Measurements from ENCODE around the gene HAUS5. TPM values are rescaled to one million over a fixed set of nuclear protein-coding genes. Genes with fewer than 3 reads are reported as not detected.

Gene HAUS5
- total RNA-seq, 1 donor from 2014 or later: 3.9 TPM

DNA sequence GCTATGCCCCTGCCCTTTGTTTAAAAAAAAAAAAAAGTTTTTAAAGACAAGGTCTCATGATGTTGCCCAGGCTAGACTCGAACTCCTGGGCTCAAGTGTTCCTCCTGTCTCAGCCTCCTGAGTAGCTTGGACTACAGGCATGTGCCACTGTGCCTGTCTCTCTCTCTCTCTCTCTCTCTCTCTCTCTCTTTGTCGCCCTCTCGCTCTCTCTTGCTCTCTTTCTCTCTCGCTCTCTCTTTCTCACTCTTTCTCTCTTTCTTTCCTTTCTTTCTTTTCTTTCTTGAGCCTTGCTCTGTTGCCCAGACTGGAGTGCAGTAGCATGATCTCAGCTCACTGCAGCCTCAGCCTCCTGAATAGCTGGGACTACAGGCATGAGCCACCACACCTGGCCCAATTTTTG is 43.1 kb downstream of the HAUS5 start:
- DNase-seq (ENCODE audit: low read depth) (no peak), FAIRE-seq (no peak)
- no peak overlapping the region for H3K4me3 ChIP-seq (ENCODE audit: low read depth, low read length)
- TF ChIP-seq CTCF (IDR thresholded peaks at IDR 0.05; ENCODE audit: insufficient read depth, low read length, severe bottlenecking): no peak
- H3K36me3 ChIP-seq (ENCODE audit: control insufficient read depth, insufficient read depth, low read length): peaks cover 18% of the 10 kb centered on the region
- H3K27me3 ChIP-seq (ENCODE audit: control insufficient read depth, insufficient read depth, low read length): no peaks in the 10 kb centered on the region

DNA sequence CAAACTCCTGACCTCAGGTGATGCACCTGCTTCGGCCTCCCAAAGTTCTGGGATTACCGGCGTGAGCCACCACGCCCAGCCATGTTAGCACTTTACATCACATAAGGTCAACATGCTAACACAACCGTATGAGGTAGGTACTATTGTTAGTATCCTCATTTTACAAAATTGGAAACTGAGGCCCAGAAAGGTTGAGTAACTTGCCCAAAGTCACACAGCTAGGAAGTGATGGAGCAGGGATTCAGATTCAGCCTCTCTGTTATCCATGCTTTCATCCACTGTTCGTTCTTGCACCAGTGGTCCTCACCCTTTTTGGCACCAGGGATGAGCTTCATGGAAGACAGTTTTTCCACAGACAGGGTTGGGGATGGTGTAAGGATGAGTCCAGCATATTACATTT is 44.2 kb downstream of the HAUS5 start:
- DNase-seq (ENCODE audit: low read depth): no peak
- Histone ChIP-seq H3K27me3 (ENCODE audit: control insufficient read depth, insufficient read depth, low read length) (no peaks in the 10 kb centered on the region), H3K4me3 (ENCODE audit: low read depth, low read length) (no peak overlapping the region), H3K36me3 (ENCODE audit: control insufficient read depth, insufficient read depth, low read length) (peaks cover 16% of the 10 kb centered on the region)
- no peak for FAIRE-seq
- no peak for TF ChIP-seq CTCF (IDR thresholded peaks at IDR 0.05; ENCODE audit: insufficient read depth, low read length, severe bottlenecking)

- H3K4me3 ChIP-seq (ENCODE audit: low read depth, low read length): no peak overlapping the region
- peaks cover 16% of the 10 kb centered on the region for H3K36me3 ChIP-seq (ENCODE audit: control insufficient read depth, insufficient read depth, low read length)
- FAIRE-seq (no peak), DNase-seq (ENCODE audit: low read depth) (no peak)
- H3K27me3 ChIP-seq (ENCODE audit: control insufficient read depth, insufficient read depth, low read length): no peaks in the 10 kb centered on the region
- TF ChIP-seq CTCF (IDR thresholded peaks at IDR 0.05; ENCODE audit: insufficient read depth, low read length, severe bottlenecking): no peak
These were observed 45.6 kb downstream of the HAUS5 start for GRCh38 chr19:35657904-35658700.

DNA sequence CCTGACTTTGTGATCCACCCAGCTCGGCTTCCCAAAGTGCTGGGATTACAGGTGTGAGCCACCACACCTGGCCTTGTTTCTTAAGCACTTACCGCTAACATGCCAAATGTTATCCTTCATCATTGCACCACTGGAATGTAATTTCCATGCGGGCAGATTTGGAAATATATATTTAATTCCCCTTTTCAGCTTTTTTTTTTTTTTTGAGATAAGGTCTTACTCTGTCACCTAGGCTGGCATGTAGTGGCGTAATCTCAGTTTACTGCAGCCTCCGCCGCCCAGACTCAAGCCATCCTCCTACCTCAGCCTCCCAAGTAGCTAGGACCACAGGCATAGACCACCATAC is 49.4 kb downstream of the HAUS5 start:
- FAIRE-seq: no peak
- peaks cover 6% of the 10 kb centered on the region for H3K36me3 ChIP-seq (ENCODE audit: control insufficient read depth, insufficient read depth, low read length)

DNA sequence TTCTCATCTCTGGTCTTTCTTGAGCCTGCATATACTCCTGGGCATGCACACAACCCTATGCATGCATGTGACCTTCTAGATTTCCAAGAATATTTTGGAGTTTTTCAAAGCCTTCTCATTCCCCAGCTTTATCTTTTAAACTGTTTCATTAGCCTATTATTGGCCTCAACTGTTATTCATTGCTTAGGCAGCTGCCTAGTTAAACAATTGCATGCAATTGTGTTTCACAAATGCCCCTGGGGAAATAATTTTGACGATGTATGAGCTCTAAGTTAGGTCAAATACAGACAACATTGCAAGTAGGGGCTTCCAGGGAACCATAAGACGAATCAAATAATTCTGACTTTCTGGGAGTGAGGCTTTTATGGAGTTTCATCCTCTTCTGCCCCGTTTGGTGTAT is 51.4 kb downstream of the HAUS5 start:
- FAIRE-seq (no peak), DNase-seq (ENCODE audit: low read depth) (no peak)
- Histone ChIP-seq H3K4me3 (ENCODE audit: low read depth, low read length) (no peak overlapping the region), H3K27me3 (ENCODE audit: control insufficient read depth, insufficient read depth, low read length) (no peaks in the 10 kb centered on the region), H3K36me3 (ENCODE audit: control insufficient read depth, insufficient read depth, low read length) (no peaks in the 10 kb centered on the region)
- TF ChIP-seq CTCF (IDR thresholded peaks at IDR 0.05; ENCODE audit: insufficient read depth, low read length, severe bottlenecking): no peak

More for the DNA sequence above, 49.4 kb downstream of the HAUS5 start:
- H3K4me3 ChIP-seq (ENCODE audit: low read depth, low read length): no peak overlapping the region
- H3K27me3 ChIP-seq (ENCODE audit: control insufficient read depth, insufficient read depth, low read length): no peaks in the 10 kb centered on the region
- no peak for TF ChIP-seq CTCF (IDR thresholded peaks at IDR 0.05; ENCODE audit: insufficient read depth, low read length, severe bottlenecking)
- DNase-seq (ENCODE audit: low read depth): no peak

- H3K36me3 ChIP-seq (ENCODE audit: control insufficient read depth, insufficient read depth, low read length): no peaks in the 10 kb centered on the region
- no peak for FAIRE-seq
These were observed 52.6 kb downstream of the HAUS5 start for GRCh38 chr19:35665157-35665556.

More at GRCh38 chr19:35665157-35665556, 52.6 kb downstream of the HAUS5 start:
- Histone ChIP-seq H3K27me3 (ENCODE audit: control insufficient read depth, insufficient read depth, low read length) (no peaks in the 10 kb centered on the region), H3K4me3 (ENCODE audit: low read depth, low read length) (no peak overlapping the region)
- no peak for TF ChIP-seq CTCF (IDR thresholded peaks at IDR 0.05; ENCODE audit: insufficient read depth, low read length, severe bottlenecking)
- no peak for DNase-seq (ENCODE audit: low read depth)

Data from bronchial epithelial cell (primary cell).